ENCODE results near the gene FOXD4L1.
"Not testable (repeated sequence)": the region's sequence is repeated elsewhere in the genome, so short reads cannot be mapped to it uniquely, and the experiment has no call there.

The FOXD4L1 gene

DNA sequence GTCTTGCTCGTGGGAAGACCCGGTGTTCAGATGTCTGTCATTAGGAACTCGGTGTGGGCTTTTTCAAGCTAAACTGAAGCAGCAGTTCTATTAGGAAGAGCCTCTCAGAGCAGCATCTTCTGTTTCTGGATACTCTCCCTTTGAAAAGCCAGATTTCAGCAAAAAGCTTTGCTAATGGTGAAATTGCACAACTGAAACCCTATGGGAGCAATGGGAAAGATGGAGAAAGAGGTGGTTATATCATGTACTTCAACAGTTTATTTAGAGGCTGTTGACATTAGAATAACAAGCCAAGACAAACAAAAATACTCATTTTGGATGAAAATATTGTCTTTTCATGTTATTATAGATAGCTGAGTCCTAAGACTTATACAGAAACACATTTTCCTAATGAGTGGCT is 30.4 kb downstream of the FOXD4L1 start:
- H4K20me1 ChIP-seq (ENCODE audit: control insufficient read depth, insufficient read depth, low read depth, low read length); H3K9me3 ChIP-seq (ENCODE audit: control insufficient read depth, insufficient read depth, low read length); H3K27ac ChIP-seq (ENCODE audit: low read depth, low read length); H3K4me1 ChIP-seq (ENCODE audit: control insufficient read depth, low read length); H3K4me3 ChIP-seq (ENCODE audit: low read length); H3K4me2 ChIP-seq (ENCODE audit: low read length); H3F3A ChIP-seq (ENCODE audit: control insufficient read depth, insufficient read depth); H3K79me2 ChIP-seq (ENCODE audit: control insufficient read depth, low read length); H3K9me2 ChIP-seq (replicated peaks; ENCODE audit: control insufficient read depth, low read length); H3K36me3 ChIP-seq (ENCODE audit: control insufficient read depth, low read length); H3K27me3 ChIP-seq (ENCODE audit: control insufficient read depth, low read length): not testable (repeated sequence)

DNA sequence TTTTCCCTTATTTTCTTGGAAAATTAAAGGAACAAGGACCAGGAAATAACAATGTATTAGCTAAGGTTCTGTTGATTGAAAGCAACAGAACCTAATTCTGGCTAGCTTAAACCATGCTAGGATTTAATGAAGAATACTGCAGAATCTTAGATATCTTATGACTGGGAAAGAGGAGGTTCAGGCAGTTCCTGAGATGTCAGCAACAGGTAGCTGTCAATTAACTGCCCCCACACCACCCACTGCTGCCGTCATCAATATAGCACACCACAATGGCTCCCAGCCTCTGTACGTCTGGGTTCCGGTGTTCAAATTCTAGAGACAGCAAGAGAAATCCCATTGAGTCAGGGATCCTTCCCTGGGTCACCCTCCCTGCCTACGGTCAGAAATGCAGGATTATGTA is 34.5 kb downstream of the FOXD4L1 start:
- not testable (repeated sequence) for H3K9me3 ChIP-seq (ENCODE audit: control insufficient read depth, insufficient read depth, low read length); H3K27ac ChIP-seq (ENCODE audit: low read depth, low read length); H3K27me3 ChIP-seq (ENCODE audit: control insufficient read depth, low read length); H3K36me3 ChIP-seq (ENCODE audit: control insufficient read depth, low read length); H3F3A ChIP-seq (ENCODE audit: control insufficient read depth, insufficient read depth); H3K4me3 ChIP-seq (ENCODE audit: low read length); H3K4me2 ChIP-seq (ENCODE audit: low read length); H4K20me1 ChIP-seq (ENCODE audit: control insufficient read depth, insufficient read depth, low read depth, low read length); H3K79me2 ChIP-seq (ENCODE audit: control insufficient read depth, low read length); H3K4me1 ChIP-seq (ENCODE audit: control insufficient read depth, low read length); H3K9me2 ChIP-seq (replicated peaks; ENCODE audit: control insufficient read depth, low read length)

DNA sequence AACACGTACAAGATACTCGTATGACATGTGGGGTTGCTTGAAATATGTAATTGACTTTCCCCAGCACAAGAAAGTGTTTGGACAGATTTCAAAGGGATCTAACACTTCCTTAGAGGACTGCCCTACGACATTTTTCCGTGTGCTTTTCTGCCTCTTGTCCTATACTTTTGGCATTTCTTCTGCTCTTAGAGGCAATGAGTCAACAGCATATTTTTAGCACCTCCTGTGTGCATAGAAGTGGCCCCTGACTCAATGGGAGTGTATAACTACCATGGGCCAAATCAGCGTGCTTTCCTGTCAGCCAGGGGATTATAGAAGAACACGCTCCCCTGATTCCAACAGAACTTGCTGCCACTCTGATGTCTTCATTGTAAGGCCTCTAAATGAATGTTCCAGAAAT is 38.1 kb downstream of the FOXD4L1 start:
- H3K4me3 ChIP-seq (ENCODE audit: low read length); H3K36me3 ChIP-seq (ENCODE audit: control insufficient read depth, low read length); H3K27ac ChIP-seq (ENCODE audit: low read depth, low read length); H3K4me2 ChIP-seq (ENCODE audit: low read length); H3K9me3 ChIP-seq (ENCODE audit: control insufficient read depth, insufficient read depth, low read length); H3F3A ChIP-seq (ENCODE audit: control insufficient read depth, insufficient read depth); H3K9me2 ChIP-seq (replicated peaks; ENCODE audit: control insufficient read depth, low read length); H3K4me1 ChIP-seq (ENCODE audit: control insufficient read depth, low read length); H4K20me1 ChIP-seq (ENCODE audit: control insufficient read depth, insufficient read depth, low read depth, low read length); H3K27me3 ChIP-seq (ENCODE audit: control insufficient read depth, low read length); H3K79me2 ChIP-seq (ENCODE audit: control insufficient read depth, low read length): not testable (repeated sequence)

GRCh38 chr2:113540834-113541203 is 42.4 kb downstream of the FOXD4L1 start:
- H3K4me2 ChIP-seq (ENCODE audit: low read length); H3K9me2 ChIP-seq (replicated peaks; ENCODE audit: control insufficient read depth, low read length); H3F3A ChIP-seq (ENCODE audit: control insufficient read depth, insufficient read depth); H3K4me3 ChIP-seq (ENCODE audit: low read length); H3K27ac ChIP-seq (ENCODE audit: low read depth, low read length); H3K36me3 ChIP-seq (ENCODE audit: control insufficient read depth, low read length); H3K79me2 ChIP-seq (ENCODE audit: control insufficient read depth, low read length); H3K9me3 ChIP-seq (ENCODE audit: control insufficient read depth, insufficient read depth, low read length); H3K27me3 ChIP-seq (ENCODE audit: control insufficient read depth, low read length); H4K20me1 ChIP-seq (ENCODE audit: control insufficient read depth, insufficient read depth, low read depth, low read length); H3K4me1 ChIP-seq (ENCODE audit: control insufficient read depth, low read length): not testable (repeated sequence)

- not testable (repeated sequence) for H3K4me2 ChIP-seq (ENCODE audit: low read length); H3K4me3 ChIP-seq (ENCODE audit: low read length)
Observed at GRCh38 chr2:113541204-113541975, 42.9 kb downstream of the FOXD4L1 start.

GRCh38 chr2:113541976-113542485 is 43.6 kb downstream of the FOXD4L1 start:
- H3K27me3 ChIP-seq (ENCODE audit: control insufficient read depth, low read length); H3K4me2 ChIP-seq (ENCODE audit: low read length); H4K20me1 ChIP-seq (ENCODE audit: control insufficient read depth, insufficient read depth, low read depth, low read length); H3K79me2 ChIP-seq (ENCODE audit: control insufficient read depth, low read length); H3K9me3 ChIP-seq (ENCODE audit: control insufficient read depth, insufficient read depth, low read length); H3K36me3 ChIP-seq (ENCODE audit: control insufficient read depth, low read length); H3K27ac ChIP-seq (ENCODE audit: low read depth, low read length); H3K9me2 ChIP-seq (replicated peaks; ENCODE audit: control insufficient read depth, low read length); H3K4me3 ChIP-seq (ENCODE audit: low read length); H3K4me1 ChIP-seq (ENCODE audit: control insufficient read depth, low read length); H3F3A ChIP-seq (ENCODE audit: control insufficient read depth, insufficient read depth): not testable (repeated sequence)

More at GRCh38 chr2:113541204-113541975, 42.9 kb downstream of the FOXD4L1 start:
- not testable (repeated sequence) for H3K9me3 ChIP-seq (ENCODE audit: control insufficient read depth, insufficient read depth, low read length); H3F3A ChIP-seq (ENCODE audit: control insufficient read depth, insufficient read depth); H3K36me3 ChIP-seq (ENCODE audit: control insufficient read depth, low read length); H4K20me1 ChIP-seq (ENCODE audit: control insufficient read depth, insufficient read depth, low read depth, low read length); H3K27me3 ChIP-seq (ENCODE audit: control insufficient read depth, low read length); H3K9me2 ChIP-seq (replicated peaks; ENCODE audit: control insufficient read depth, low read length); H3K27ac ChIP-seq (ENCODE audit: low read depth, low read length); H3K4me1 ChIP-seq (ENCODE audit: control insufficient read depth, low read length); H3K79me2 ChIP-seq (ENCODE audit: control insufficient read depth, low read length)

DNA sequence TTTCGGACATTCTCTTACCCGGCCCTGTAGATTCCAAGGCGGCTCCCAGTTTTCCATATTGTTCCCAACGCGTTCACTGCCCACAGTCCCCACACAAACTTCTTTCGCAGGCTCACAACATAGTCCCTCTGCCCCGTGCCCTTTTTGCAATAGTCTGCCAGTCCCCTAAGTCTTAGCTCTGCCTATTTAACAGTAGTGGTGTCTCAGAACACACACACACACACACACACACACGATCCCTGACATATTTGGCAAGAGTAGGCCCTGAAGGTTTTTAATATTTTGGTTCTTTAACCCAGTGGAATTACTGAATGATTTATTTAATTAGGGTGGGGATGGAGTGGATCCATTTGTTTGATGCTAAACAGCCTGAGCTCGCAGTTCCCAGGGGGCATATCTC is 44.1 kb downstream of the FOXD4L1 start:
- not testable (repeated sequence) for H3K27ac ChIP-seq (ENCODE audit: low read depth, low read length); H3K36me3 ChIP-seq (ENCODE audit: control insufficient read depth, low read length); H3K4me1 ChIP-seq (ENCODE audit: control insufficient read depth, low read length); H3K27me3 ChIP-seq (ENCODE audit: control insufficient read depth, low read length); H3K4me2 ChIP-seq (ENCODE audit: low read length); H4K20me1 ChIP-seq (ENCODE audit: control insufficient read depth, insufficient read depth, low read depth, low read length); H3F3A ChIP-seq (ENCODE audit: control insufficient read depth, insufficient read depth); H3K9me2 ChIP-seq (replicated peaks; ENCODE audit: control insufficient read depth, low read length); H3K9me3 ChIP-seq (ENCODE audit: control insufficient read depth, insufficient read depth, low read length); H3K79me2 ChIP-seq (ENCODE audit: control insufficient read depth, low read length); H3K4me3 ChIP-seq (ENCODE audit: low read length)

Measured in DOHH2 (cell line).